Panc1 (cell line): Measurements from ENCODE around the gene GNL1. TPM values are rescaled to one million over a fixed set of nuclear protein-coding genes. Genes with fewer than 3 reads are reported as not detected.

ENCODE experiments used
- ATAC-seq: fragments of 200-7000 bp; cut with Tn5 transposase; 2 replicates; pipeline ENCODE4 v1.9.1; 2020; ENCODE audit warnings: mild to moderate bottlenecking, moderate library complexity
- BruUV-seq: library from RNA; stranded (reverse); fragments of 400-500 nt; replicated peaks from 2 replicates; lab custom pipeline; 2021; lab: Mats Ljungman, UMichigan
- CTCF ChIA-PET: fragments of 300-600 bp; sonication (Branson Sonifier 250); formaldehyde crosslinking; loops from one replicate; lab custom pipeline; 2022; ENCODE audit warnings: antibody characterized with exemption; lab: Charles Lee
- POLR2A ChIA-PET: fragments of 300-600 bp; sonication (Branson Sonifier 250); formaldehyde crosslinking; loops from one replicate; lab custom pipeline; 2022; ENCODE audit warnings: antibody characterized with exemption; lab: Charles Lee
- DNase-seq: peaks from one replicate; pipeline ENCODE4 v3.0.0-alpha.2; 2010; ENCODE audit warnings: low read depth, low spot score
- H3K27ac ChIP-seq: 2 replicates; pipeline ENCODE4 v1.5.1; 2011; ENCODE audit warnings: mild to moderate bottlenecking, low read length, inconsistent platforms
- H3K27me3 ChIP-seq: fragments of 200-500 bp; sonication (Bioruptor generic); 2 replicates; pipeline ENCODE4 v1.6.0; 2014; ENCODE audit warnings: low read length, inconsistent platforms; ENCODE audit not compliant: control insufficient read depth, insufficient read depth
- H3K36me3 ChIP-seq: fragments of 200-500 bp; sonication (Bioruptor generic); 2 replicates; pipeline ENCODE4 v1.5.1; 2014; ENCODE audit warnings: inconsistent platforms, mild to moderate bottlenecking, low read length, moderate library complexity; ENCODE audit not compliant: control insufficient read depth, insufficient read depth
- H3K4me1 ChIP-seq: 2 replicates; pipeline ENCODE4 v1.5.1; 2011; ENCODE audit warnings: inconsistent platforms, mild to moderate bottlenecking, low read length, moderate library complexity; ENCODE audit not compliant: control insufficient read depth, insufficient read depth
- H3K4me3 ChIP-seq, 2 experiments: 2 replicates each; pipeline ENCODE4 v1.5.1; 2011 to 2012; ENCODE audit warnings: low read depth in 2 of 2, low read length in 2 of 2, mild to moderate bottlenecking in 2 of 2, inconsistent platforms in 1 of 2, moderate library complexity in 1 of 2
- H3K9me3 ChIP-seq: fragments of 200-500 bp; sonication (Bioruptor generic); 2 replicates; pipeline ENCODE4 v1.5.1; 2014; ENCODE audit warnings: low read depth, mild to moderate bottlenecking, inconsistent platforms, low read length, moderate library complexity; ENCODE audit not compliant: control insufficient read depth, insufficient read depth
- CTCF ChIP-seq: fragments of 450-650 bp; IDR thresholded peaks from 2 replicates; pipeline ENCODE4 v1.5.1; 2017; ENCODE audit warnings: mild to moderate bottlenecking
- POLR2AphosphoS5 ChIP-seq: IDR thresholded peaks from 2 replicates; pipeline ENCODE4 v1.6.1; 2012; ENCODE audit warnings: mild to moderate bottlenecking, low read depth, low read length, moderate library complexity
- REST ChIP-seq, 2 experiments: IDR thresholded peaks; 2 replicates each; pipeline ENCODE4 v1.6.1; 2011 to 2012; ENCODE audit warnings: low read depth in 2 of 2, control low read depth in 1 of 2, low read length in 1 of 2, mild to moderate bottlenecking in 1 of 2, moderate library complexity in 1 of 2; ENCODE audit not compliant: insufficient read depth in 1 of 2
- SIN3A ChIP-seq: IDR thresholded peaks from 2 replicates; pipeline ENCODE4 v1.6.1; 2012; ENCODE audit warnings: low read depth, mild to moderate bottlenecking, low read length, moderate library complexity, borderline replicate concordance; ENCODE audit not compliant: insufficient read depth
- TCF7L2 ChIP-seq: IDR thresholded peaks from 2 replicates; pipeline ENCODE4 v1.6.1; 2011; ENCODE audit warnings: mild to moderate bottlenecking, low read depth, low read length, inconsistent platforms
- in situ Hi-C: cut with HindIII; loops from 2 replicates; pipeline ENCODE4 v1.10.0; 2016; ENCODE audit warnings: low sequenced_read_pairs, low pct_unique_long_range_greater_than_20kb
- intact Hi-C: fragments of 100-400 bp; cut with micrococcal nuclease; formaldehyde crosslinking; loops from one replicate; pipeline ENCODE4 v1.10.0; 2022; ENCODE audit not compliant: unreplicated experiment
- total RNA-seq: library from RNA; stranded (reverse); gene quantifications from one replicate; pipeline ENCODE4 v1.2.1, GENCODE V29; 2021; ENCODE audit not compliant: unreplicated experiment

The GNL1 gene
- total RNA-seq, 1 experiment from 2014 or later, result 90.6 TPM

GRCh38 chr6:30557683-30557981 is 1.3 kb upstream of the GNL1 start:
- H3K9me3 ChIP-seq, result no peaks in the 10 kb centered on the region
- CTCF ChIA-PET, result no interaction called here
- no peak for TF ChIP-seq SIN3A
- TF ChIP-seq POLR2AphosphoS5, result no peak
- no peak for TF ChIP-seq REST (IDR thresholded peaks at IDR 0.05; ENCODE audit: insufficient read depth in 1 of 2, low read depth in 2 of 2, low read length in 1 of 2)
- no peak for TF ChIP-seq CTCF
- no peak for TF ChIP-seq TCF7L2
- DNase-seq, result no peak
- H3K27ac ChIP-seq, result peak overlapping the region; percentile 98
- peaks cover 9% of the 10 kb centered on the region; the same call in 1 of the 2 replicates for H3K4me1 ChIP-seq
- H3K27me3 ChIP-seq, result no peaks in the 10 kb centered on the region
- no peak for ATAC-seq
- intact Hi-C loops (no loop called here), in situ Hi-C loops (no loop called here)
- POLR2A ChIA-PET, result interaction anchor here (1.0 to 1.7 kb wide), 2 partner anchors 9 to 13 kb away, joined by 3 to 6 read pairs; no protein-coding TSS in a partner anchor
- H3K36me3 ChIP-seq, result peaks cover 9% of the 10 kb centered on the region
- peak overlapping the region; percentile 80 to 100 for H3K4me3 ChIP-seq
- no TSS peak for BruUV-seq

GRCh38 chr6:30556906-30557682 is 805 bp upstream of the GNL1 start, which contains the start of gene PRR3:
PRR3 (plus strand) TSS chr6:30557295; CDS start chr6:30557345, 50 bp downstream.
- in situ Hi-C loops (no loop called here), intact Hi-C loops (no loop called here)
- H3K36me3 ChIP-seq, result peaks cover 8% of the 10 kb centered on the region
- peak; percentile 75 for DNase-seq
- no peaks in the 10 kb centered on the region for H3K27me3 ChIP-seq
- H3K27ac ChIP-seq, result peak within 1 kb of the TSS; percentile 98
- BruUV-seq, result no TSS peak
- ChIA-PET POLR2A (interaction anchor here (0.6 to 1.7 kb wide), 3 partner anchors 9 to 31 kb away, joined by 3 to 6 read pairs (median 5); no protein-coding TSS in a partner anchor), CTCF (no interaction called here)
- TF ChIP-seq REST (IDR thresholded peaks at IDR 0.05; ENCODE audit: insufficient read depth in 1 of 2, low read depth in 2 of 2, low read length in 1 of 2) (no peak; a peak in 2 of 4 replicates), POLR2AphosphoS5 (peak; percentile 49), SIN3A (peak; percentile 69; the same call in 1 of the 2 replicates)
- no peaks in the 10 kb centered on the region for H3K9me3 ChIP-seq
- H3K4me3 ChIP-seq, result peak within 1 kb of the TSS; percentile 80 to 100
- ATAC-seq, result peak; percentile 87
- peaks cover 9% of the 10 kb centered on the region; the same call in 1 of the 2 replicates for H3K4me1 ChIP-seq
